ENCODE results near the gene KIAA1671.

GRCh38 chr22:25080855-25081254 lies 128.3 kb downstream of the KIAA1671 start:
- TF ChIP-seq POLR2A (IDR thresholded peaks at IDR 0.05; ENCODE audit: low read depth, low read length): no peak
- TF ChIP-seq POLR2AphosphoS5 (IDR thresholded peaks at IDR 0.05; ENCODE audit: low read depth, low read length): no peak
- TF ChIP-seq POU2F2 (IDR thresholded peaks at IDR 0.05; ENCODE audit: low read depth, low read length): no peak

All from GM12891 (cell line).